K562 (cell line): ENCODE data around the gene PRPF39. TPM values are rescaled to one million over a fixed set of nuclear protein-coding genes. Genes with fewer than 3 reads are reported as not detected.

Experiments used
- BHLHE40 ChIP-seq: IDR thresholded peaks from 2 replicates; pipeline ENCODE4 v1.6.1; 2011; ENCODE audit warnings: low read length, improper control_type of control experiment
- CBFA2T3 ChIP-seq: fragments of 450-650 bp; IDR thresholded peaks from 2 replicates; pipeline ENCODE4 v1.6.1; 2017
- CBX1 ChIP-seq: sonication (generic); IDR thresholded peaks from 2 replicates; pipeline ENCODE4 v1.6.1; 2016; ENCODE audit warnings: antibody characterized with exemption, low read depth, mild to moderate bottlenecking
- CBX8 ChIP-seq: fragments of 200-600 bp; sonication (generic); IDR thresholded peaks from 2 replicates; pipeline ENCODE4 v1.6.1; 2012; ENCODE audit warnings: borderline replicate concordance, mixed run types, low read depth, mild to moderate bottlenecking, moderate library complexity, mixed read lengths, low read length, control low read depth, inconsistent platforms; ENCODE audit not compliant: poor library complexity, severe bottlenecking; ENCODE audit errors: extremely low read depth
- CREB1 ChIP-seq, 2 experiments: sonication (generic) in 1 of 2; formaldehyde crosslinking in 1 of 2; IDR thresholded peaks; 2 replicates each; pipeline versions ENCODE4 v1.6.1 to v1.8.0; 2012 to 2022; ENCODE audit warnings: inconsistent platforms in 1 of 2, mild to moderate bottlenecking in 1 of 2, missing genetic modification reagents in 1 of 2, moderate library complexity in 1 of 2
- CXXC5 ChIP-seq: fragments of 250-450 bp; sonication (Bioruptor Pico); IDR thresholded peaks from 2 replicates; pipeline ENCODE4 v1.8.0; 2022; ENCODE audit warnings: inconsistent platforms, mild to moderate bottlenecking, moderate library complexity
- ELF2 ChIP-seq: fragments of 250-450 bp; sonication (Bioruptor Pico); IDR thresholded peaks from 2 replicates; pipeline ENCODE4 v1.5.0; 2021; ENCODE audit warnings: mild to moderate bottlenecking
- JUN ChIP-seq, 2 experiments: sonication (generic) in 1 of 2; formaldehyde crosslinking in 1 of 2; IDR thresholded peaks; 2 replicates each; pipeline versions ENCODE4 v1.6.1 to v1.8.0; 2012 to 2022; ENCODE audit warnings: borderline replicate concordance in 2 of 2, mild to moderate bottlenecking in 2 of 2, improper control_type of control experiment in 1 of 2, low read depth in 1 of 2, low read length in 1 of 2, missing genetic modification reagents in 1 of 2
- JUND ChIP-seq, 2 experiments: IDR thresholded peaks; 2 replicates in 1 of 2; 3 replicates in 1 of 2; pipeline ENCODE4 v1.6.1; 2011; ENCODE audit warnings: borderline replicate concordance in 2 of 2, low read depth in 2 of 2, low read length in 2 of 2, improper control_type of control experiment in 1 of 2, missing biosample characterization in 1 of 2, missing genetic modification characterization in 1 of 2, missing genetic modification reagents in 1 of 2
- MEIS2 ChIP-seq: fragments of 450-650 bp; IDR thresholded peaks from 2 replicates; pipeline ENCODE4 v1.6.1; 2014; ENCODE audit warnings: mild to moderate bottlenecking; ENCODE audit not compliant: partially characterized antibody
- MGA ChIP-seq: fragments of 450-650 bp; IDR thresholded peaks from 2 replicates; pipeline ENCODE4 v1.6.1; 2016; ENCODE audit warnings: mild to moderate bottlenecking, moderate library complexity
- MTA3 ChIP-seq: fragments of 450-650 bp; formaldehyde crosslinking; IDR thresholded peaks from 2 replicates; pipeline ENCODE4 v1.6.1; 2017; ENCODE audit warnings: mild to moderate bottlenecking, borderline replicate concordance
- PYGO2 ChIP-seq: fragments of 450-650 bp; IDR thresholded peaks from 2 replicates; pipeline ENCODE4 v1.6.1; 2016; ENCODE audit warnings: mild to moderate bottlenecking, missing genetic modification characterization, moderate library complexity, missing compliant biosample characterization
- SOX6 ChIP-seq: fragments of 450-650 bp; IDR thresholded peaks from 2 replicates; pipeline ENCODE4 v1.6.1; 2014; ENCODE audit warnings: mild to moderate bottlenecking
- TRIM28 ChIP-seq: fragments of 450-650 bp; IDR thresholded peaks from 2 replicates; pipeline ENCODE4 v1.6.1; 2017
- ZNF253 ChIP-seq: fragments of 250-450 bp; sonication (Bioruptor Pico); conservative IDR thresholded peaks from 2 replicates; pipeline ENCODE4 v1.6.1; 2021; ENCODE audit warnings: mild to moderate bottlenecking
- polyA plus RNA-seq, 8 experiments: library from polyadenylated mRNA; depleted of rRNA in 4 of 8; stranded (reverse) in 5 of 8; unstranded in 3 of 8; fragments of >200 nt; fragmentation: Nextera tagmentation in 2 of 8; fragmentation: Illumina TruSeq in 1 of 8; extraction: Ambion mirVana in 2 of 8; extraction: Trizol in 1 of 8; gene quantifications; 2 replicates each; pipeline versions ENCODE4 v1.2.1 to v1.2.3, GENCODE V29; 2011 to 2014; ENCODE audit warnings: inconsistent platforms in 1 of 8, missing spikeins in 1 of 8
- total RNA-seq, 7 experiments: library from RNA; depleted of rRNA in 6 of 7; stranded (reverse); fragments of >200 nt in 6 of 7; fragmentation: Illumina TruSeq in 2 of 7; extraction: Trizol in 2 of 7; gene quantifications; 2 replicates each; pipeline versions ENCODE4 v1.2.1 to v1.2.3, GENCODE V29; 2011 to 2021; ENCODE audit warnings: low replicate concordance in 1 of 7

Gene PRPF39
- total and polyA plus RNA-seq, 9 of the 15 experiments (the other 6 are each of a cell fraction or from before 2014, with no cell fraction given): 13.3 to 50.4 (median 24.8) TPM

DNA sequence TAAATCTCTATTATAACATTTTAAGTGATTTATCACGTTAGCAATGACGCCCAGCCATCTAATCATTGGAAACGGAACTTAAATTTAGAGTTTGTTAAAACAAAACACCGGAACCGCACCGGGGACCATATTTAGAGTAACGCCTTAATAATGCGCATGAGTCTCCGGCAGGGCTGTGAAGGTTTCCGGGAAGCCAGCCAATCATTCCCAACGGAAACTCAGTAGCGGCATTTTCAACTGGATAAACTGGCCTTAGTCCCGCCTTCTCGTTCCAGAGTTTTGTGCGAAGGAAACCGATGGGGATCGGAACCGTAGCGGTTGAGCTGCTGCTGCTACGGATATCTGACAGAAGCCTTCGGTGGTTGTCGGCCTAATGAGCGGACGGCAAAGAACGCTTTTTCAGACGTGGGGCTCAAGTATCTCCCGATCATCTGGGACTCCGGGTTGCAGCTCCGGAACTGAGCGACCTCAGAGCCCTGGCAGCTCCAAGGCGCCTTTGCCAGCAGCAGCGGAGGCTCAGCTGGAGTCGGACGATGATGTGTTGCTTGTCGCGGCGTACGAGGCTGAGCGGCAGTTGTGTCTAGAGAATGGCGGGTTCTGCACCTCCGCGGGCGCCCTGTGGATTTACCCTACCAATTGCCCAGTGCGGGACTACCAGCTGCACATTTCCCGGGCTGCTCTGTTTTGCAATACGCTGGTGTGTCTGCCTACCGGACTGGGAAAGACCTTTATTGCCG lies 51.9 kb downstream of the PRPF39 start, which contains the start of gene FANCM (continued):
- no peak for TF ChIP-seq MGA
- no peak for TF ChIP-seq CREB1 (IDR thresholded peaks at IDR 0.05)
- no peak for TF ChIP-seq CREB1 (CRISPR knock-in tag; IDR thresholded peaks at IDR 0.05)
- TF ChIP-seq ZNF253 (CRISPR knock-in tag): no peak
- no peak for TF ChIP-seq ELF2 (CRISPR knock-in tag)
- 0 out of 2 replicates have a peak, but pooled peaks have one; percentile 30 for TF ChIP-seq MTA3
- TF ChIP-seq JUND (IDR thresholded peaks at IDR 0.05; ENCODE audit: borderline replicate concordance, low read depth, low read length): peak; percentile 45; the same call in 1 of the 2 replicates
- peak; percentile 18; the same call in 1 of the 3 replicates for TF ChIP-seq JUND (tag; IDR thresholded peaks at IDR 0.05; ENCODE audit: borderline replicate concordance, low read depth, low read length)
- TF ChIP-seq JUN (IDR thresholded peaks at IDR 0.05; ENCODE audit: borderline replicate concordance, low read depth, low read length): no peak
- no peak for TF ChIP-seq JUN (CRISPR knock-in tag; IDR thresholded peaks at IDR 0.05; ENCODE audit: borderline replicate concordance)
- TF ChIP-seq CXXC5: peak; percentile 37
- peak; percentile 61; the same call in 1 of the 2 replicates for TF ChIP-seq SOX6
- TF ChIP-seq CBFA2T3: no peak
- TF ChIP-seq PYGO2 (tag): no peak
- TF ChIP-seq CBX8: no peak
- TF ChIP-seq TRIM28: no peak
- no peak for TF ChIP-seq CBX1
- peak; percentile 47 for TF ChIP-seq MEIS2
- TF ChIP-seq BHLHE40: no peak
